Measurements from ENCODE around the gene PRRT1B.

Gene PRRT1B

GRCh38 chr9:131523451-131524435 is 21.6 kb upstream of the PRRT1B start:
- no peak for TF ChIP-seq CTCF (IDR thresholded peaks at IDR 0.05; ENCODE audit: unreplicated experiment in 3 of 3)
- Mint-ChIP-seq H3K9me3 (no peaks in the 10 kb centered on the region), H3K4me3 (no peak overlapping the region), H3K27ac (no peak overlapping the region), H3K27me3 (ENCODE audit: low read depth) (no peaks in the 10 kb centered on the region), H3K4me1 (no peaks in the 10 kb centered on the region), H3K36me3 (ENCODE audit: low read depth) (peaks cover 68% of the 10 kb centered on the region)

DNA sequence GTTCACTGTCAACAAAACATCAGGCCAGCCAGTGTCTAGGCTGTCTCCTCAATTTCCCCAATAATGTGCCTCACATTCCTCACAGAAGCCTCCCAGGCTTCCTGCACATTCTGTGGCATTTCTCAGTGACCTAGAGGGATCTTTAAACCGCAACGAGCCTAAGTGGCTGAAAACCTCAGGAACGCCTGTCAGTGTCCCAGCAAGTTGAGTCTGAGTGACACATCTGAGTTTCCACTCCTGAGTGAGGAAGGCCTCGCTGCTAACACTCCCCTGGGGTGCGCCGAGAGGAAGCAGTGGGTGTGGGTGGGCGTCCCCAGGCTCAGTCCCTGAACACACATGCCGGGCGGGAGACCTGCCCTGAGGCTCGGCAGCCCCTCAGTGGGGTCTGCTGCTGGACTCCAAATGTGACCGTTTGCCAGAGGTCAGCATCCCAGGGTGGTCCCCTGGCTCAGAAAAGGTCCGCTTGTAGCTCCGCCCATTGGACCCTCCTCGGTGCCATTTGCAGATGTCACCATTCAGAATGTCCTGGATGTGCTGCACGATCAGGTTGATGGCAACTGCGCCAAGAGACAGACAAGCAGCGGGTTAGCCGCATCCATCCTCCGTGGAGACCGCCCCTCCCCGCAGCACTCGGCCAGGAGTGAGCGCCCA is 20.5 kb upstream of the PRRT1B start:
- no peak for TF ChIP-seq CTCF (IDR thresholded peaks at IDR 0.05; ENCODE audit: unreplicated experiment in 3 of 3)
- peaks cover 62% of the 10 kb centered on the region for H3K36me3 Mint-ChIP-seq (ENCODE audit: low read depth)
- H3K27me3 Mint-ChIP-seq (ENCODE audit: low read depth): no peaks in the 10 kb centered on the region
- no peaks in the 10 kb centered on the region for H3K4me1 Mint-ChIP-seq
- H3K4me3 Mint-ChIP-seq: peak overlapping the region in 1 of 3 experiments; percentile 47
- no peak overlapping the region for H3K27ac Mint-ChIP-seq
- no peaks in the 10 kb centered on the region for H3K9me3 Mint-ChIP-seq

- Mint-ChIP-seq H3K27ac (no peak overlapping the region), H3K36me3 (ENCODE audit: low read depth) (peaks cover 56% of the 10 kb centered on the region), H3K27me3 (ENCODE audit: low read depth) (no peaks in the 10 kb centered on the region), H3K9me3 (no peaks in the 10 kb centered on the region), H3K4me3 (peak overlapping the region in 2 of 3 experiments; percentile 41 to 60), H3K4me1 (peaks cover 4% of the 10 kb centered on the region)
- no peak for TF ChIP-seq CTCF (IDR thresholded peaks at IDR 0.05; ENCODE audit: unreplicated experiment in 3 of 3)
Observed at GRCh38 chr9:131525643-131526565, 19.4 kb upstream of the PRRT1B start.

DNA sequence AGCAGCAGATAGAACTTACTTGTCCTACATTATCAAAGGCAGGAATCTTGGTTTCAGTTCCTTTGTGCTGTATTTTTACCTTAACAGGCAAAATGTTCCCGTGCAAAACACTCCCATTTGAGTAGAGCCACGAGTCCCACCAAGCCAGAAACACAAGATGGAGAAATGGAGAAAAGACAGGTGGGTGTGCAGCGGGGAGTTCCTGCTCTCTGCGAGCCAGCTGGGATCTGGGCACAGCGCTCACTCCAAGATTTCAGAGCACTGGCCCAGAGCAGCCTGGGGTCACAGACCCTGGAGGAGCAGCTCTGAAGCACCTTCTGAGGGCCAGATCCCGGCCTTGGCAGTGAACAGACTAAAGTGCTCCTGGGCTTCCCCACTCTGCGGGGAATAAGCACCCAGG is 17.1 kb upstream of the PRRT1B start:
- H3K27me3 Mint-ChIP-seq (ENCODE audit: low read depth): no peaks in the 10 kb centered on the region
- peaks cover 39% of the 10 kb centered on the region for H3K36me3 Mint-ChIP-seq (ENCODE audit: low read depth)
- peak overlapping the region; percentile 74 to 82 (median 80) for H3K4me3 Mint-ChIP-seq
- H3K4me1 Mint-ChIP-seq: peaks cover 8% of the 10 kb centered on the region
- H3K27ac Mint-ChIP-seq: no peak overlapping the region
- no peak for TF ChIP-seq CTCF (IDR thresholded peaks at IDR 0.05; ENCODE audit: unreplicated experiment in 3 of 3)
- no peaks in the 10 kb centered on the region for H3K9me3 Mint-ChIP-seq

- Mint-ChIP-seq H3K4me3 (peak overlapping the region; percentile 88 to 89 (median 88)), H3K36me3 (ENCODE audit: low read depth) (peaks cover 39% of the 10 kb centered on the region), H3K27me3 (ENCODE audit: low read depth) (no peaks in the 10 kb centered on the region), H3K4me1 (peaks cover 8% of the 10 kb centered on the region), H3K9me3 (no peaks in the 10 kb centered on the region), H3K27ac (no peak overlapping the region)
- no peak for TF ChIP-seq CTCF (IDR thresholded peaks at IDR 0.05; ENCODE audit: unreplicated experiment in 3 of 3)
Observed at GRCh38 chr9:131528886-131529505, 16.3 kb upstream of the PRRT1B start.
